Neural cell (in vitro differentiated cells): ENCODE measurements around the gene SLX4IP.

Experiments used
- CTCF ChIP-seq: fragments of 450-650 bp; IDR thresholded peaks from 2 replicates; pipeline ENCODE4 v1.5.1; 2014; ENCODE audit warnings: antibody characterized with exemption, mild to moderate bottlenecking, moderate library complexity; ENCODE audit not compliant: poor library complexity, severe bottlenecking
- TAF1 ChIP-seq: IDR thresholded peaks from 2 replicates; pipeline ENCODE4 v1.6.1; 2012; ENCODE audit warnings: low read depth

DNA sequence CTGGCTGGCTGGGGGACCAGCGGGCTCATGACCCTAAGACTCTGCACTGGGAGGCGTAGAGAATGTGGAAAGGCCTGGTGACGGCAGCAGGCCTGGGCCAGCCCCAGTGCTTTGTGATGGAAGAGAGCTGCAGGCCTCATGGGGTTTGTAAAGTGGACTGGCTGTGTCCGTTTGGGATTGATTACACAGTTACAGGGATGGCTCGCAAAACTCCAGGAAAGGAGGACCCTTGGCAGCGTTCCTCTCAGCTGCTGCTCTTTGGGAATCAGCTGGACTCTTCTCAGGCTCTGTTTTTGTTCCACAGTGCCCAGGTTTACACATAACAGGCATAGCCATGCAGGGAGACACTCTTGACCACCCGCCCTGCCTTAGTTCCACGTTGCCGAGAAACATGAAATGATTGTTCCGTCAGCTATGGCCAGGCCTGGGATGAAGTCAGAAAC lies 89.0 kb downstream of the SLX4IP start:
- TF ChIP-seq CTCF, result no peak
- no peak for TF ChIP-seq TAF1
